ENCODE data around the gene GATAD2A.
A peak's percentile ranks its signal among the peaks of the same experiment; 100 is the strongest.

GATAD2A gene

GRCh38 chr19:19514215-19514657 lies 108.8 kb downstream of the GATAD2A start:
- DNase-seq = peak; percentile 29

- no peak for DNase-seq
Measured at GRCh38 chr19:19514881-19515641, 109.6 kb downstream of the GATAD2A start, which contains the start of gene TSSK6. Gene TSSK6 (minus strand): TSS chr19:19515548. CDS start chr19:19515427, 121 bp downstream.

GRCh38 chr19:19515642-19516519 lies 110.4 kb downstream of the GATAD2A start, which contains the start of gene NDUFA13:
Gene NDUFA13 (plus strand): TSS chr19:19516225. CDS start chr19:19516239, 14 bp downstream.
- DNase-seq = peak; percentile 95

- no peak for DNase-seq
Measured at GRCh38 chr19:19517235-19517619, 111.8 kb downstream of the GATAD2A start.

GRCh38 chr19:19520989-19521388 lies 115.5 kb downstream of the GATAD2A start:
- no peak for DNase-seq

- DNase-seq = no peak
Measured at GRCh38 chr19:19523177-19523576, 117.7 kb downstream of the GATAD2A start.

- no peak for DNase-seq
Measured at GRCh38 chr19:19524053-19524452, 118.6 kb downstream of the GATAD2A start.

GRCh38 chr19:19525611-19526380 lies 120.3 kb downstream of the GATAD2A start:
- DNase-seq = no peak

- no peak for DNase-seq
Measured at GRCh38 chr19:19526581-19527370, 121.3 kb downstream of the GATAD2A start.

- DNase-seq = no peak
Measured at GRCh38 chr19:19527371-19527656, 121.8 kb downstream of the GATAD2A start.

- no peak for DNase-seq
Measured at GRCh38 chr19:19527674-19528625, 122.5 kb downstream of the GATAD2A start.

- no peak for DNase-seq
Measured at GRCh38 chr19:19528721-19529490, 123.4 kb downstream of the GATAD2A start, which contains the start of gene YJEFN3. Gene YJEFN3 (plus strand): TSS chr19:19528911. CDS start chr19:19528933, 22 bp downstream.

GRCh38 chr19:19529783-19530422 lies 124.4 kb downstream of the GATAD2A start:
- DNase-seq = no peak

- DNase-seq = no peak
Measured at GRCh38 chr19:19530423-19530804, 124.9 kb downstream of the GATAD2A start.

GRCh38 chr19:19530889-19531288 lies 125.4 kb downstream of the GATAD2A start:
- no peak for DNase-seq

GRCh38 chr19:19531951-19532805 lies 126.7 kb downstream of the GATAD2A start:
- DNase-seq = peak; percentile 86

GRCh38 chr19:19532806-19533701 lies 127.6 kb downstream of the GATAD2A start:
- DNase-seq = no peak

- DNase-seq = no peak
Measured at GRCh38 chr19:19533841-19534240, 128.4 kb downstream of the GATAD2A start.

Measured in CD4-positive, alpha-beta T cell treated with Interleukin-12 subunit alpha and Interleukin-12 subunit beta, for 1 hour (primary cell).